ENCODE results near the gene MAP3K9.
A peak's percentile ranks its signal among the peaks of the same experiment; 100 is the strongest.

Gene MAP3K9

GRCh38 chr14:70816525-70816924, 7.2 kb upstream of the MAP3K9 start:
- DNase-seq = no peak

GRCh38 chr14:70814466-70814865, 5.2 kb upstream of the MAP3K9 start:
- no peak for DNase-seq

GRCh38 chr14:70812124-70812818, 3.0 kb upstream of the MAP3K9 start:
- DNase-seq = no peak

GRCh38 chr14:70811578-70811977, 2.3 kb upstream of the MAP3K9 start:
- no peak for DNase-seq

GRCh38 chr14:70811050-70811449, 1.7 kb upstream of the MAP3K9 start:
- DNase-seq = no peak

- no peak for DNase-seq
These were observed 1.3 kb upstream of the MAP3K9 start for GRCh38 chr14:70810621-70811020.

- peak; percentile 17 for DNase-seq
These were observed 693 bp downstream of the MAP3K9 start for GRCh38 chr14:70808416-70809224.

GRCh38 chr14:70807898-70808415, 1.4 kb downstream of the MAP3K9 start:
- no peak for DNase-seq

GRCh38 chr14:70804556-70805162, 4.7 kb downstream of the MAP3K9 start:
- DNase-seq = no peak

GRCh38 chr14:70803321-70804310, 5.7 kb downstream of the MAP3K9 start:
- DNase-seq = no peak

- no peak for DNase-seq
These were observed 6.9 kb downstream of the MAP3K9 start for GRCh38 chr14:70802379-70802778.

GRCh38 chr14:70801836-70802235, 7.5 kb downstream of the MAP3K9 start:
- no peak for DNase-seq

- no peak for DNase-seq
These were observed 12.8 kb downstream of the MAP3K9 start for GRCh38 chr14:70796551-70796950.

- no peak for DNase-seq
These were observed 15.0 kb downstream of the MAP3K9 start for GRCh38 chr14:70794294-70794693.

GRCh38 chr14:70793637-70794036, 15.7 kb downstream of the MAP3K9 start:
- no peak for DNase-seq

GRCh38 chr14:70792939-70793338, 16.4 kb downstream of the MAP3K9 start:
- no peak for DNase-seq

- DNase-seq = no peak
These were observed 17.3 kb downstream of the MAP3K9 start for GRCh38 chr14:70791971-70792370.

- no peak for DNase-seq
These were observed 19.4 kb downstream of the MAP3K9 start for GRCh38 chr14:70789961-70790360.

- DNase-seq = no peak
These were observed 20.0 kb downstream of the MAP3K9 start for GRCh38 chr14:70789361-70789760.

GRCh38 chr14:70788898-70789297, 20.4 kb downstream of the MAP3K9 start:
- no peak for DNase-seq

- no peak for DNase-seq
These were observed 23.8 kb downstream of the MAP3K9 start for GRCh38 chr14:70785556-70785955.

GRCh38 chr14:70784886-70785285, 24.4 kb downstream of the MAP3K9 start:
- no peak for DNase-seq

GRCh38 chr14:70782361-70782760, 27.0 kb downstream of the MAP3K9 start:
- DNase-seq = no peak

Measured in NK-92 treated with Interleukin-12 subunit alpha and Interleukin-12 subunit beta, amount 100 ng/mL, for 24 hours (cell line).